H9 (cell line): ENCODE results near the gene GRWD1. TPM values are rescaled to one million over a fixed set of nuclear protein-coding genes. Genes with fewer than 3 reads are reported as not detected.

Experiments used
- DNase-seq: peaks from one replicate; pipeline ENCODE4 v3.0.0-alpha.2; 2017
- H2AFZ ChIP-seq: one replicate; pipeline ENCODE4 v1.6.1; 2013; ENCODE audit warnings: mild to moderate bottlenecking, low read length, control low read depth, moderate library complexity
- H2AK5ac ChIP-seq: 2 replicates; pipeline ENCODE4 v1.6.1; 2013; ENCODE audit warnings: low read length, control low read depth, mixed read lengths; ENCODE audit not compliant: insufficient read length
- H2BK120ac ChIP-seq: one replicate; pipeline ENCODE4 v1.6.1; 2013; ENCODE audit warnings: low read depth, mild to moderate bottlenecking, low read length, control low read depth, inconsistent platforms; ENCODE audit not compliant: poor library complexity, severe bottlenecking
- H2BK12ac ChIP-seq: 2 replicates; pipeline ENCODE4 v1.6.1; 2013; ENCODE audit warnings: low read length, control low read depth, mixed read lengths, low read depth; ENCODE audit not compliant: insufficient read length
- H2BK15ac ChIP-seq: 2 replicates; pipeline ENCODE4 v1.6.1; 2013; ENCODE audit warnings: low read depth, low read length, control low read depth
- H2BK20ac ChIP-seq: one replicate; pipeline ENCODE4 v1.6.1; 2013; ENCODE audit warnings: low read depth, mild to moderate bottlenecking, low read length, control low read depth, inconsistent platforms; ENCODE audit not compliant: poor library complexity, severe bottlenecking
- H2BK5ac ChIP-seq: 2 replicates; pipeline ENCODE4 v1.6.1; 2013; ENCODE audit warnings: low read length, control low read depth, mixed read lengths; ENCODE audit not compliant: insufficient read length
- H3K14ac ChIP-seq: 2 replicates; pipeline ENCODE4 v1.6.1; 2013; ENCODE audit warnings: low read length, control low read depth; ENCODE audit not compliant: insufficient read depth
- H3K18ac ChIP-seq: 2 replicates; pipeline ENCODE4 v1.6.1; 2013; ENCODE audit warnings: low read depth, mild to moderate bottlenecking, mixed read lengths, low read length, control low read depth; ENCODE audit not compliant: insufficient read length
- H3K23ac ChIP-seq: 2 replicates; pipeline ENCODE4 v1.6.1; 2013; ENCODE audit warnings: low read length, control low read depth, mixed read lengths, low read depth; ENCODE audit not compliant: insufficient read length
- H3K23me2 ChIP-seq: 2 replicates; pipeline ENCODE4 v1.6.1; 2013; ENCODE audit warnings: low read depth, mild to moderate bottlenecking, mixed read lengths, low read length, control low read depth; ENCODE audit not compliant: insufficient read length, poor library complexity, severe bottlenecking
- H3K27ac ChIP-seq: 2 replicates; pipeline ENCODE4 v1.5.1; 2013; ENCODE audit warnings: low read length, control low read depth, mixed read lengths, low read depth; ENCODE audit not compliant: insufficient read length
- H3K27me3 ChIP-seq: 2 replicates; pipeline ENCODE4 v1.6.1; 2013; ENCODE audit warnings: low read length, control low read depth, inconsistent platforms; ENCODE audit not compliant: insufficient read depth
- H3K4ac ChIP-seq: 2 replicates; pipeline ENCODE4 v1.6.1; 2013; ENCODE audit warnings: low read depth, mild to moderate bottlenecking, control low read depth, inconsistent platforms, low read length, moderate library complexity
- H3K4me1 ChIP-seq: 2 replicates; pipeline ENCODE4 v1.6.1; 2013; ENCODE audit warnings: low read length, control low read depth, inconsistent platforms; ENCODE audit not compliant: insufficient read depth
- H3K4me2 ChIP-seq: 2 replicates; pipeline ENCODE4 v1.6.1; 2013; ENCODE audit warnings: low read length, control low read depth, mixed read lengths; ENCODE audit not compliant: insufficient read length, insufficient read depth
- H3K56ac ChIP-seq: 2 replicates; pipeline ENCODE4 v1.6.1; 2013; ENCODE audit warnings: low read depth, mild to moderate bottlenecking, mixed read lengths, low read length, control low read depth; ENCODE audit not compliant: insufficient read length
- H3K79me1 ChIP-seq: 2 replicates; pipeline ENCODE4 v1.6.1; 2013; ENCODE audit warnings: low read depth, mild to moderate bottlenecking, moderate library complexity, low read length, control low read depth, inconsistent platforms; ENCODE audit not compliant: insufficient read depth, poor library complexity, severe bottlenecking
- H3K79me2 ChIP-seq: 2 replicates; pipeline ENCODE4 v1.6.1; 2013; ENCODE audit warnings: low read length, control low read depth, inconsistent platforms; ENCODE audit not compliant: insufficient read depth
- H3K9ac ChIP-seq: 2 replicates; pipeline ENCODE4 v1.6.1; 2013; ENCODE audit warnings: low read length, control low read depth, mixed read lengths; ENCODE audit not compliant: insufficient read length; ENCODE audit errors: extremely low read depth
- H3K9me3 ChIP-seq: one replicate; pipeline ENCODE4 v1.6.1; 2013; ENCODE audit warnings: low read depth, low read length, inconsistent platforms; ENCODE audit not compliant: control insufficient read depth
- H3T11ph ChIP-seq: one replicate; pipeline ENCODE4 v1.6.1; 2013; ENCODE audit warnings: mild to moderate bottlenecking, low read length, control low read depth, inconsistent platforms
- H4K20me1 ChIP-seq: one replicate; pipeline ENCODE4 v1.6.1; 2013; ENCODE audit not compliant: control insufficient read depth, insufficient read length, insufficient read depth
- H4K5ac ChIP-seq: 2 replicates; pipeline ENCODE4 v1.6.1; 2013; ENCODE audit warnings: low read depth, mild to moderate bottlenecking, mixed read lengths, low read length, control low read depth; ENCODE audit not compliant: insufficient read length
- H4K8ac ChIP-seq: replicated peaks from 2 replicates; pipeline ENCODE4 v1.6.1; 2013; ENCODE audit warnings: low read length, control low read depth, mixed read lengths, low read depth; ENCODE audit not compliant: insufficient read length
- H4K91ac ChIP-seq: 2 replicates; pipeline ENCODE4 v1.6.1; 2013; ENCODE audit warnings: low read depth, mild to moderate bottlenecking, moderate library complexity, mixed read lengths, low read length, control low read depth; ENCODE audit not compliant: insufficient read length
- H3K27ac Mint-ChIP-seq, 3 experiments: 2 replicates in 2 of 3; 3 replicates in 1 of 3; pipeline ENCODE4 v1.8.0; 2020 to 2021; ENCODE audit warnings: mixed read lengths in 3 of 3, mild to moderate bottlenecking in 1 of 3, moderate library complexity in 1 of 3
- H3K27me3 Mint-ChIP-seq: 2 replicates; pipeline ENCODE4 v1.8.0; 2021; ENCODE audit warnings: low read depth, mild to moderate bottlenecking, moderate library complexity, mixed read lengths
- H3K36me3 Mint-ChIP-seq, 3 experiments: 2 replicates in 2 of 3; 3 replicates in 1 of 3; pipeline ENCODE4 v1.8.0; 2020 to 2021; ENCODE audit warnings: low read depth in 3 of 3, mixed read lengths in 3 of 3; ENCODE audit not compliant: insufficient read depth in 1 of 3
- H3K4me1 Mint-ChIP-seq, 2 experiments: 2 replicates each; pipeline ENCODE4 v1.8.0; 2020; ENCODE audit warnings: mixed read lengths in 2 of 2
- H3K4me3 Mint-ChIP-seq, 2 experiments: 2 replicates in 1 of 2; 3 replicates in 1 of 2; pipeline ENCODE4 v1.8.0; 2020 to 2021; ENCODE audit warnings: mild to moderate bottlenecking in 2 of 2, mixed read lengths in 2 of 2, moderate library complexity in 1 of 2
- H3K9me3 Mint-ChIP-seq, 2 experiments: 2 replicates in 1 of 2; 3 replicates in 1 of 2; pipeline ENCODE4 v1.8.0; 2020; ENCODE audit warnings: mild to moderate bottlenecking in 2 of 2, mixed read lengths in 2 of 2, moderate library complexity in 1 of 2
- CTCF ChIP-seq: fragments of 200-600 bp; sonication (generic); conservative IDR thresholded peaks from 3 replicates; pipeline ENCODE4 v1.8.0; 2021; ENCODE audit warnings: antibody characterized with exemption, mild to moderate bottlenecking
- WGBS: extraction: QIAGEN DNeasy Blood & Tissue Kit; methylation state at CpG from one replicate; pipeline ENCODE4 v1.1.7; 2013; ENCODE audit warnings: missing lambda C conversion rate, low lambda C conversion rate, mixed read lengths; ENCODE audit not compliant: insufficient read length; ENCODE audit errors: extremely low coverage; 5-methylcytosine and 5-hydroxymethylcytosine counted together
- total RNA-seq: library from RNA; stranded (reverse); gene quantifications from 2 replicates; pipeline ENCODE4 v1.2.1, GENCODE V29; 2021

Gene GRWD1
- total RNA-seq, 1 experiment from 2014 or later = 92.0 TPM

- Histone ChIP-seq H3K23me2 (no peaks in the 10 kb centered on the region), H3K4me1 (no peaks in the 10 kb centered on the region), H3K18ac (no peak overlapping the region), H3K56ac (no peak overlapping the region), H3T11ph (no peak overlapping the region), H2BK15ac (no peak overlapping the region), H3K14ac (no peak overlapping the region), H2AK5ac (no peak overlapping the region), H2BK20ac (no peak overlapping the region), H4K5ac (no peak overlapping the region), H3K27ac (no peak overlapping the region), H3K79me2 (no peaks in the 10 kb centered on the region), H4K20me1 (no peaks in the 10 kb centered on the region), H3K27me3 (no peaks in the 10 kb centered on the region), H3K9ac (no peak overlapping the region), H3K9me3 (no peaks in the 10 kb centered on the region), H4K8ac (no peak overlapping the region), H3K4me2 (no peak overlapping the region), H2BK5ac (no peak overlapping the region), H2BK12ac (no peak overlapping the region), H2BK120ac (no peak overlapping the region), H2AFZ (no peak overlapping the region), H3K4ac (no peak overlapping the region), H4K91ac (no peak overlapping the region), H3K79me1 (no peaks in the 10 kb centered on the region), H3K23ac (no peak overlapping the region)
- Mint-ChIP-seq H3K27ac (no peak overlapping the region), H3K36me3 (peaks cover 8 to 14% (median 10%) of the 10 kb centered on the region in 3 experiments; a peak in 6 of 7 replicates), H3K4me1 (peaks cover 3 to 4% of the 10 kb centered on the region in 2 experiments; a peak in 3 of 4 replicates), H3K9me3 (no peaks in the 10 kb centered on the region), H3K27me3 (no peaks in the 10 kb centered on the region; the same call in 1 of the 2 replicates), H3K4me3 (no peak overlapping the region)
- WGBS = no CpG with 5 or more reads among the region's 8 CpGs
- TF ChIP-seq CTCF = no peak; the same call in 2 of the 3 replicates
- DNase-seq = no peak
These were observed 12.4 kb upstream of the GRWD1 start for GRCh38 chr19:48433337-48433736.
